HepG2 (cell line): ENCODE measurements around the gene MYO7A. TPM values are rescaled to one million over a fixed set of nuclear protein-coding genes. Genes with fewer than 3 reads are reported as not detected.

Experiments
- EEA1 ChIP-seq: sonication (generic); formaldehyde crosslinking; IDR thresholded peaks from 2 replicates; pipeline ENCODE4 v1.5.1; 2020; ENCODE audit warnings: mild to moderate bottlenecking, missing genetic modification reagents, borderline replicate concordance
- NFKBIZ ChIP-seq: IDR thresholded peaks from 2 replicates; pipeline ENCODE4 v1.6.1; 2018; ENCODE audit warnings: missing genetic modification reagents, missing compliant biosample characterization
- SNAI1 ChIP-seq: sonication (generic); formaldehyde crosslinking; IDR thresholded peaks from 2 replicates; pipeline ENCODE4 v1.5.0; 2020; ENCODE audit warnings: mild to moderate bottlenecking, missing genetic modification reagents, borderline replicate concordance
- SOX5 ChIP-seq: IDR thresholded peaks from 2 replicates; pipeline ENCODE4 v1.6.1; 2016; ENCODE audit warnings: borderline replicate concordance
- ZBTB42 ChIP-seq: sonication (generic); formaldehyde crosslinking; IDR thresholded peaks from 2 replicates; pipeline ENCODE4 v1.5.0; 2020; ENCODE audit warnings: mild to moderate bottlenecking, missing genetic modification reagents
- ZNF891 ChIP-seq: sonication (generic); formaldehyde crosslinking; IDR thresholded peaks from 2 replicates; pipeline ENCODE4 v1.5.0; 2020; ENCODE audit warnings: mild to moderate bottlenecking, missing genetic modification reagents
- polyA plus RNA-seq, 8 experiments: library from polyadenylated mRNA; depleted of rRNA in 3 of 8; stranded (reverse) in 7 of 8; unstranded in 1 of 8; fragments of >200 nt; fragmentation: Illumina TruSeq in 4 of 8; extraction: Trizol in 4 of 8; gene quantifications; 2 replicates each; pipeline versions ENCODE4 v1.2.1 to v1.2.3, GENCODE V29; 2011 to 2016; ENCODE audit warnings: low read depth in 4 of 8, missing spikeins in 1 of 8, mixed read lengths in 1 of 8; ENCODE audit not compliant: insufficient read depth in 1 of 8
- total RNA-seq, 5 experiments: library from RNA; depleted of rRNA; stranded (reverse); fragments of >200 nt; fragmentation: Illumina TruSeq; extraction: Trizol; gene quantifications; 2 replicates each; pipeline ENCODE4 v1.2.3, GENCODE V29; 2016; ENCODE audit warnings: low read depth in 1 of 5
- TF ChIP-seq, protein P1 (sequence below): sonication (generic); formaldehyde crosslinking; IDR thresholded peaks from 2 replicates; pipeline ENCODE4 v1.4.0; 2020; ENCODE audit warnings: missing genetic modification reagents
- TF ChIP-seq, protein P2 (sequence below): sonication (generic); formaldehyde crosslinking; IDR thresholded peaks from 2 replicates; pipeline ENCODE4 v1.5.1; 2020; ENCODE audit warnings: mild to moderate bottlenecking, moderate library complexity, missing genetic modification reagents
- TF ChIP-seq, protein P3 (sequence below): IDR thresholded peaks from 2 replicates; pipeline ENCODE4 v1.6.1; 2016; ENCODE audit warnings: missing biosample characterization, missing genetic modification reagents, low read depth
- TF ChIP-seq, protein P4 (sequence below): sonication (generic); formaldehyde crosslinking; IDR thresholded peaks from 2 replicates; pipeline ENCODE4 v1.4.0; 2020; ENCODE audit warnings: missing genetic modification reagents, borderline replicate concordance
- TF ChIP-seq, protein P5 (sequence below): sonication (generic); formaldehyde crosslinking; IDR thresholded peaks from 2 replicates; pipeline ENCODE4 v1.4.0; 2020; ENCODE audit warnings: missing genetic modification reagents, mild to moderate bottlenecking, borderline replicate concordance
- TF ChIP-seq, protein P6 (sequence below): sonication (generic); formaldehyde crosslinking; IDR thresholded peaks from 2 replicates; pipeline ENCODE4 v1.5.1; 2020; ENCODE audit warnings: mild to moderate bottlenecking, missing genetic modification reagents, borderline replicate concordance

MYO7A gene
- total and polyA plus RNA-seq, 2 of the 13 experiments (the other 11 are each of a cell fraction or from before 2014, with no cell fraction given): 7.5 to 10.0 TPM

DNA sequence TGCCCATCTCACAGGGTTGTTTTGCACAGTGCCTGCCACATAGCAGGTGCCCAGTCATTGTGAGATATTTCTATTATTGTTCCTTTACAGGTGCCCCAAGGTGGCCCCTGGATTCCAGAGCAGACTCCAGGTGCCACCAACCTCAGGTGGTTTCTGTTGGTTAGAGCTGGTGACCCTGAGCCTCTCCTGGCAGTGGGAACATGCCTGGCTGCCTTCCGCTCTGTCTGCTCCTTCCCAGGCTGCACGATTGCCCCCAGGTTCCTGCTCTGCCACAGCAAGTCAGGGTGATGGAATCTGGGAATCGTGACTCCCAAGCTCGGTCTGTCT lies 38.0 kb upstream of the MYO7A start (continued):
- TF ChIP-seq, protein P1, sequence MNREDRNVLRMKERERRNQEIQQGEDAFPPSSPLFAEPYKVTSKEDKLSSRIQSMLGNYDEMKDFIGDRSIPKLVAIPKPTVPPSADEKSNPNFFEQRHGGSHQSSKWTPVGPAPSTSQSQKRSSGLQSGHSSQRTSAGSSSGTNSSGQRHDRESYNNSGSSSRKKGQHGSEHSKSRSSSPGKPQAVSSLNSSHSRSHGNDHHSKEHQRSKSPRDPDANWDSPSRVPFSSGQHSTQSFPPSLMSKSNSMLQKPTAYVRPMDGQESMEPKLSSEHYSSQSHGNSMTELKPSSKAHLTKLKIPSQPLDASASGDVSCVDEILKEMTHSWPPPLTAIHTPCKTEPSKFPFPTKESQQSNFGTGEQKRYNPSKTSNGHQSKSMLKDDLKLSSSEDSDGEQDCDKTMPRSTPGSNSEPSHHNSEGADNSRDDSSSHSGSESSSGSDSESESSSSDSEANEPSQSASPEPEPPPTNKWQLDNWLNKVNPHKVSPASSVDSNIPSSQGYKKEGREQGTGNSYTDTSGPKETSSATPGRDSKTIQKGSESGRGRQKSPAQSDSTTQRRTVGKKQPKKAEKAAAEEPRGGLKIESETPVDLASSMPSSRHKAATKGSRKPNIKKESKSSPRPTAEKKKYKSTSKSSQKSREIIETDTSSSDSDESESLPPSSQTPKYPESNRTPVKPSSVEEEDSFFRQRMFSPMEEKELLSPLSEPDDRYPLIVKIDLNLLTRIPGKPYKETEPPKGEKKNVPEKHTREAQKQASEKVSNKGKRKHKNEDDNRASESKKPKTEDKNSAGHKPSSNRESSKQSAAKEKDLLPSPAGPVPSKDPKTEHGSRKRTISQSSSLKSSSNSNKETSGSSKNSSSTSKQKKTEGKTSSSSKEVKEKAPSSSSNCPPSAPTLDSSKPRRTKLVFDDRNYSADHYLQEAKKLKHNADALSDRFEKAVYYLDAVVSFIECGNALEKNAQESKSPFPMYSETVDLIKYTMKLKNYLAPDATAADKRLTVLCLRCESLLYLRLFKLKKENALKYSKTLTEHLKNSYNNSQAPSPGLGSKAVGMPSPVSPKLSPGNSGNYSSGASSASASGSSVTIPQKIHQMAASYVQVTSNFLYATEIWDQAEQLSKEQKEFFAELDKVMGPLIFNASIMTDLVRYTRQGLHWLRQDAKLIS (CRISPR knock-in tag): no peak
- no peak for TF ChIP-seq ZBTB42 (CRISPR knock-in tag)
- no peak for TF ChIP-seq ZNF891 (CRISPR knock-in tag)
- TF ChIP-seq SNAI1 (CRISPR knock-in tag): no peak
- TF ChIP-seq, protein P2, sequence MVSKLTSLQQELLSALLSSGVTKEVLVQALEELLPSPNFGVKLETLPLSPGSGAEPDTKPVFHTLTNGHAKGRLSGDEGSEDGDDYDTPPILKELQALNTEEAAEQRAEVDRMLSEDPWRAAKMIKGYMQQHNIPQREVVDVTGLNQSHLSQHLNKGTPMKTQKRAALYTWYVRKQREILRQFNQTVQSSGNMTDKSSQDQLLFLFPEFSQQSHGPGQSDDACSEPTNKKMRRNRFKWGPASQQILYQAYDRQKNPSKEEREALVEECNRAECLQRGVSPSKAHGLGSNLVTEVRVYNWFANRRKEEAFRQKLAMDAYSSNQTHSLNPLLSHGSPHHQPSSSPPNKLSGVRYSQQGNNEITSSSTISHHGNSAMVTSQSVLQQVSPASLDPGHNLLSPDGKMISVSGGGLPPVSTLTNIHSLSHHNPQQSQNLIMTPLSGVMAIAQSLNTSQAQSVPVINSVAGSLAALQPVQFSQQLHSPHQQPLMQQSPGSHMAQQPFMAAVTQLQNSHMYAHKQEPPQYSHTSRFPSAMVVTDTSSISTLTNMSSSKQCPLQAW: no peak
- TF ChIP-seq, protein P3, sequence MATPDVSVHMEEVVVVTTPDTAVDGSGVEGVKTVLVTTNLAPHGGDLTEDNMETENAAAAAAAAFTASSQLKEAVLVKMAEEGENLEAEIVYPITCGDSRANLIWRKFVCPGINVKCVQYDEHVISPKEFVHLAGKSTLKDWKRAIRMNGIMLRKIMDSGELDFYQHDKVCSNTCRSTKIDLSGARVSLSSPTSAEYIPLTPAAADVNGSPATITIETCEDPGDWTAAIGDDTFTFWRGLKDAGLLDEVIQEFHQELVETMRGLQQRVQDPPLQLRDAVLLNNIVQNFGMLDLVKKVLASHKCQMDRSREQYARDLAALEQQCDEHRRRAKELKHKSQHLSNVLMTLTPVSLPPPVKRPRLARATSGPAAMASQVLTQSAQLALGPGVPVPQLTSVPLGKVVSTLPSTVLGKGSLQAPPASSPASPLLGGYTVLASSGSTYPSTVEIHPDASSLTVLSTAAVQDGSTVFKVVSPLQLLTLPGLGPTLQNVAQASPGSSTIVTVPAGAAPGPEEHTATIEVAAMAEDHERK (CRISPR knock-in tag): no peak
- TF ChIP-seq, protein P4, sequence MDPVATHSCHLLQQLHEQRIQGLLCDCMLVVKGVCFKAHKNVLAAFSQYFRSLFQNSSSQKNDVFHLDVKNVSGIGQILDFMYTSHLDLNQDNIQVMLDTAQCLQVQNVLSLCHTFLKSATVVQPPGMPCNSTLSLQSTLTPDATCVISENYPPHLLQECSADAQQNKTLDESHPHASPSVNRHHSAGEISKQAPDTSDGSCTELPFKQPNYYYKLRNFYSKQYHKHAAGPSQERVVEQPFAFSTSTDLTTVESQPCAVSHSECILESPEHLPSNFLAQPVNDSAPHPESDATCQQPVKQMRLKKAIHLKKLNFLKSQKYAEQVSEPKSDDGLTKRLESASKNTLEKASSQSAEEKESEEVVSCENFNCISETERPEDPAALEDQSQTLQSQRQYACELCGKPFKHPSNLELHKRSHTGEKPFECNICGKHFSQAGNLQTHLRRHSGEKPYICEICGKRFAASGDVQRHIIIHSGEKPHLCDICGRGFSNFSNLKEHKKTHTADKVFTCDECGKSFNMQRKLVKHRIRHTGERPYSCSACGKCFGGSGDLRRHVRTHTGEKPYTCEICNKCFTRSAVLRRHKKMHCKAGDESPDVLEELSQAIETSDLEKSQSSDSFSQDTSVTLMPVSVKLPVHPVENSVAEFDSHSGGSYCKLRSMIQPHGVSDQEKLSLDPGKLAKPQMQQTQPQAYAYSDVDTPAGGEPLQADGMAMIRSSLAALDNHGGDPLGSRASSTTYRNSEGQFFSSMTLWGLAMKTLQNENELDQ (CRISPR knock-in tag): no peak
- TF ChIP-seq SOX5 (CRISPR knock-in tag): no peak
- TF ChIP-seq, protein P5, sequence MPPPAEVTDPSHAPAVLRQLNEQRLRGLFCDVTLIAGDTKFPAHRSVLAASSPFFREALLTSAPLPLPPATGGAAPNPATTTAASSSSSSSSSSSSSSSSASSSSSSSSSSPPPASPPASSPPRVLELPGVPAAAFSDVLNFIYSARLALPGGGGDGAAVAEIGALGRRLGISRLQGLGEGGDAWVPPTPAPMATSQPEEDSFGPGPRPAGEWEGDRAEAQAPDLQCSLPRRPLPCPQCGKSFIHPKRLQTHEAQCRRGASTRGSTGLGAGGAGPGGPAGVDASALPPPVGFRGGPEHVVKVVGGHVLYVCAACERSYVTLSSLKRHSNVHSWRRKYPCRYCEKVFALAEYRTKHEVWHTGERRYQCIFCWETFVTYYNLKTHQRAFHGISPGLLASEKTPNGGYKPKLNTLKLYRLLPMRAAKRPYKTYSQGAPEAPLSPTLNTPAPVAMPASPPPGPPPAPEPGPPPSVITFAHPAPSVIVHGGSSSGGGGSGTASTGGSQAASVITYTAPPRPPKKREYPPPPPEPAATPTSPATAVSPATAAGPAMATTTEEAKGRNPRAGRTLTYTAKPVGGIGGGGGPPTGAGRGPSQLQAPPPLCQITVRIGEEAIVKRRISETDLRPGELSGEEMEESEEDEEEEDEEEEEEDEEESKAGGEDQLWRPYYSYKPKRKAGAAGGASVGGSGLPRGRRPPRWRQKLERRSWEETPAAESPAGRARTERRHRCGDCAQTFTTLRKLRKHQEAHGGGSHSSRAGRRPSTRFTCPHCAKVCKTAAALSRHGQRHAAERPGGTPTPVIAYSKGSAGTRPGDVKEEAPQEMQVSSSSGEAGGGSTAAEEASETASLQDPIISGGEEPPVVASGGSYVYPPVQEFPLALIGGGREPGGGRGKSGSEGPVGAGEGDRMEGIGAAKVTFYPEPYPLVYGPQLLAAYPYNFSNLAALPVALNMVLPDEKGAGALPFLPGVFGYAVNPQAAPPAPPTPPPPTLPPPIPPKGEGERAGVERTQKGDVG (CRISPR knock-in tag): no peak
- no peak for TF ChIP-seq EEA1 (CRISPR knock-in tag)
- no peak for TF ChIP-seq NFKBIZ (CRISPR knock-in tag)
- TF ChIP-seq, protein P6, sequence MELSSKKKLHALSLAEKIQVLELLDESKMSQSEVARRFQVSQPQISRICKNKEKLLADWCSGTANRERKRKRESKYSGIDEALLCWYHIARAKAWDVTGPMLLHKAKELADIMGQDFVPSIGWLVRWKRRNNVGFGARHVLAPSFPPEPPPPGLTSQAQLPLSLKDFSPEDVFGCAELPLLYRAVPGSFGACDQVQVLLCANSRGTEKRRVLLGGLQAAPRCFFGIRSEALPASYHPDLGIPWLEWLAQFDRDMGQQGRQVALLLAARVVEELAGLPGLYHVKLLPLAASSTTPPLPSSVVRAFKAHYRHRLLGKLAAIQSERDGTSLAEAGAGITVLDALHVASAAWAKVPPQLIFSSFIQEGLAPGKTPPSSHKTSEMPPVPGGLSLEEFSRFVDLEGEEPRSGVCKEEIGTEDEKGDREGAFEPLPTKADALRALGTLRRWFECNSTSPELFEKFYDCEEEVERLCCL (CRISPR knock-in tag): no peak
